GM21786 (cell line): ENCODE measurements around the gene TRABD2B.

Source experiments
- ATAC-seq: cut with Tn5 transposase; IDR thresholded peaks from one replicate; pipeline ENCODE4 v1.9.1; 2021; ENCODE audit not compliant: unreplicated experiment

TRABD2B gene

DNA sequence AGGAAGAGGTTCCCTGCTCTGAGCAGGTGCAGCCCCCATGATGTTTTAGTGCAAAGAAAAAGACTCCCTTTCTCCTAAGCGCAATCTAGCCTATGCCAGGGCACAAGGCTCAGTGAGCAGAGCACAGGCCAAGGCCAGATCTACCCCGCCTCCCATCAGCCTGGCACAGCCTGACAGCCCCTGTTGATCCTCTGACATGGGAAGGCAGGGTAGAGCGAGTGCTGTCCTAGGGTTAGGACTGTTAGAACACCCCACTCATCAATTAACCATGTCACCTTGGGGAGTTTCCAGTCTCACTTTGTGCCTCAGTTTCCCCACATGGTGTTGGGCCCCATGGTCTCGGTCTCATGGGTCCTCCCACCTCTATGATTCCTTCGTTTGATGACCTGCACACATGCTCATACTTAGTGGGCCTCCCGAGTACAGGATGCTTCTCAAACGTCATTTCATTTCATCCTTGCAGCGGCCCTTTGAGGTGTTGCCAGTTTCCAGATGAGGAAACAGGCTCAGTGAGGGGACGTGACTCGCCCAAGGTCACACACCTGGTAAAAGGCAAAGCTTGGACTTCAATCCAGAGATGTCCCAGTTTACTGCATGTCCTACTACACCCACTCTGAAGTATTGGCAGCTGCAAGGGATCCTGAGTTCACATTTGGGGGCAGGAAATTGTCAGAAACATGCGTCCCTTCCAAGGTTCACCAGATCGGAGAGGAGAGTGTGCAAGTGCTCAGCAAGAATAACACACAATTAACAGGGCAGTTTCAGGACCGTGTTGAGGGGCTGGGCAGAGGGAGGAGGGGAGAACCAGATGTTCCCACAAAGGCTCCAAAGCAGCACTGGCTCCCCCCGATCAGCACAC is 213.3 kb downstream of the TRABD2B start:
- no peak for ATAC-seq

DNA sequence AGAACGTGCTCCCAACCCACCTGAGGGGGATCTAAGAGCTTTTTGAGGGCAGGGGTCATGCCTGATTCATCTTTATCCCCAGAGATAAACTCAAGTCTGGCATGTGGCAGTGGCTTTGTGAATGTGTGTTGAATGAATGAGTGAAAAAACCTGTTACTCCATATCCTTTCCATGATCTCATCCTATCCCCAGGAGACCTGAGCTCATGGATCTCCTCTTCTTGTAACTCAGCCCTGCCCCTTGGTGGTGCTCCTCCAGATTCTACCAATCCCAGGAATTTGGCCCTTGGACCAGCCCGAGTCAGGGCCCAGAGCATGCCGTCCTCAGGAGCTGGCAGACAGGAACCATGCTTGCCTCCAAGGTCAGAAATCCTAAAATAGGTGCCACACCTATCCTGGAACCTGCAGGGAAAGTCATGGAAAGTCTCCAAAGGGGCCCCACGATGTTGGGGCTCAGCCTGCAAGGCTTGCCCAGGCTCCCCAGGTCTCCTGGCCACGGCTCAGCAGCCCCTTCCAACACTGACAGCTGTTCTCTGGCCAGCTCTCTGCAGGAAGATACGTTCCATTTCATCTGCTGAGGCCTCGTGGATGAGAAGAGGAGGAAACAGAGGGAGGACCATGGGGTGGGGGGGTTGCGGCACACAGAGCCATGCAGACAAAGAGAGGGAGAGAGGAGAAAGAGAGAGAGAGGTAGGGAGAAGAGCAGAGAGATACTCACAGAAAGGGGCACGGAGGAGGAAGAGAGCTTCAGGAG is 214.6 kb downstream of the TRABD2B start:
- ATAC-seq, result no peak

DNA sequence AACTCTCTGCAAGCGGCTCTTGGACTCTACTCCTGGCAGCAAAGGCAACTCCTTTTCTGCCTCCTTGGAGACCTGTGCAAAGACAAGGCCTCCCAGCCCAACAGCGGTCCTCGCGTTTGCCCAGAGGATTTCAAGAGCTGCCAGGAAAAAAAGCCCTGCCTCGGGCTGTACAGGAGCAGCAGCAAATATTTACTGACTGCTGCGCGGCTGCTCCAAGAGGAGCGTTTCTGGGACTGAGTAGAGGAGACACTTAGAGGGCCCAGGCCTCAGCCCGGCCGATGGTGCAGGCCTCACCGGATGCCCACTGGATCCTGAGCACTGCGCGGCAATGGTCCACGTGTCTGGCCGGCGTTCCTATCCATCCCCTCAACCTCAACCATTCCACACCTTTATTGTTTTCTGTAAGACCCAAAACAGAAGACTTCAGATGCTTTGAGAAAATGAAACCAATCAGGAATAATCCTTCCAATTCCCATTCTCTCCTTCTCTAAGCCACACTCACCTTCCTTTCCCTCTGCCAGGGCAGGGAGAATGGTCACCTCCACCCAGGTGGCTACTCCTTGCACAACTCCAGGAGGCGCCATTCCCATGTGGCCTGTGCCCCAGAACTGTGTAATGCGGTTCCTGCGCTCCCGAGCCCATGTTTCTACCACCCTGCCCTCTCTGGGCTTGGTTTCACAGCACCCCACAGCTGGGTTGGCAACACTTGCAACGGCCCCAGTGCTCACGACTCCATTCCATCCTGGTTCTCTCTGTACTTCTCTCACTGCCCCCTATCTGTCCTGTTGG is 215.8 kb downstream of the TRABD2B start:
- ATAC-seq, result no peak

DNA sequence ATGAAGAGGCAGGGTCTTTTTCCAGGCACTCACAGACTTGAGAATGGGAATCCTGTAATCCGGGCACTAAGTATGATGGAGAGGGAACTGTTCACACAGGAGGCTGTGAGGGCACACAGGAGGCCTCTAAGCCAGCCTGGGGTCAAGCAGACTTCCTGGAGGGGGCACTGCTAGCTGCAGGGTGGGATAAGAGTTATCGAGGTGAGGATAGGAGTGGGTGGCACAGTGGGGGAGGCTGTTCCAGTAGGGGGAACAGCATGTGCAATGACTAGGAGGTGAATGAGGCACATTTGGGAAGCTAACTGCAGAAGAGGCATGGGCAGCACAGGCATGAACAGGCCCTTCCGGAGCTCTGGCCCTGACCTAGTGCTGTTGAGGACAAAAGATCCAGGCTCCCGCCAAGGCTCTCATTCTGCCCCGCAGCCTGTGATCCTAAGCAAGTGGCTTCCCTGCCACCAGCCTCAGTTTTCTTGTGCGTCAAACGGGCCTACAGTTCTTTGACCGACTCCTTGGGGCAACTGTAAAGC is 216.7 kb downstream of the TRABD2B start:
- no peak for ATAC-seq

DNA sequence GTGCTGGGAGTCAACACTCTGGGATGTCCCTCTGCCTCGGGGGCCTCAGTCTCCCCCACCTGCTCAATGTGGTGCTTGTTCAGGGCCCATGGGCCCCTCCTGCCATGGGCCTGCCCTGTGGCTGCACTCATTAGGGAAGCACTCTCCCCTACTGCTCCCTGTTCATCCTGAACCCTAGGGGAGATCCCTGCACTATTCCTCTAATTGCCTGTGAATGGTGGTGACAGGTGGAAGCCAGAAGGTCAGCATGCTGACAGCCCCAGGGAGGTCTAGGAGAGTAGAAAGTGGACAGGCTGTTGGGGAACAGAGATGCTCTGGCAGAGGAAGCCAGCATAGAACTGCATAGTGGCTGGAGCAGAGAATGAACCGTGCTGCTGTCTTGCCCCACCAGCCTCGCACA is 217.6 kb downstream of the TRABD2B start:
- ATAC-seq, result no peak

DNA sequence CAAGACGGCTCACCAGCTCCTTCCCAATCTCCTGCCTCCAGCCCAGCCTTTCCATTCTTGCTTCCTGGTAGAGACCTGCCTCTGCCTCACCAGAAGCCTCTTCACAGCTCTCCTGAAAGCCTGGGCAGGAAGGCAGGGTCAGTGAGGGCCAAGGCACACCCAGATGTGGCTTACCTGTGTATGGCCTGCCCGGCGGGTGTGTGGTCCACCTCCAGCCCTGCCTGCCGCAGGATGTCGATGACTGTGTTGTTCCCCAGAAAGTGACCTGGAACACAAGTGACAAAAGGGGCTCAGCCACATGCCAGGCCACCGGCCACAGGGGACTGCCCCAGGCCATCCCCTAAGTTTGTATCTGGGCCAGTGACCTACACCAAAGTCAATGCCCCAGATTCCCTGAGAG is 218.9 kb downstream of the TRABD2B start:
- ATAC-seq, result no peak

DNA sequence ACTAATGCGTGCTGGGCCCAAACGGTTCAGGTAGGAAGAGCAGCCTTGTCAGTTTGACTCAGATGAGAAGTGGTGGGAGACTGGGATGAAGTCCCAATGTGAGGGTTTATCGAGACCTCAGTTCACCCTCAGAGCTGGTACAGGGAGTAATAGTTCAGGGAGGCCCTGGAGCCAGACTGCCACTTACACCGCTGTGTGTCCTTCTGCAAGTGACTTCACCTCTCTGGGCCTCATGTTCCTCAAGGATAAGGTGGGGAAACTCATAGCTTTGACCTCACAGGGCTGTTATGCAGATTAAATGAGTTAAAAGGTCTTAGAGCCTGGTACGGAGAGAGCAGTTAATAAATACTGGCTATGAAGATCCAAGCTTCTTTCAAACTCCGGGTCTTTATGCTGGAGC is 219.9 kb downstream of the TRABD2B start:
- no peak for ATAC-seq

DNA sequence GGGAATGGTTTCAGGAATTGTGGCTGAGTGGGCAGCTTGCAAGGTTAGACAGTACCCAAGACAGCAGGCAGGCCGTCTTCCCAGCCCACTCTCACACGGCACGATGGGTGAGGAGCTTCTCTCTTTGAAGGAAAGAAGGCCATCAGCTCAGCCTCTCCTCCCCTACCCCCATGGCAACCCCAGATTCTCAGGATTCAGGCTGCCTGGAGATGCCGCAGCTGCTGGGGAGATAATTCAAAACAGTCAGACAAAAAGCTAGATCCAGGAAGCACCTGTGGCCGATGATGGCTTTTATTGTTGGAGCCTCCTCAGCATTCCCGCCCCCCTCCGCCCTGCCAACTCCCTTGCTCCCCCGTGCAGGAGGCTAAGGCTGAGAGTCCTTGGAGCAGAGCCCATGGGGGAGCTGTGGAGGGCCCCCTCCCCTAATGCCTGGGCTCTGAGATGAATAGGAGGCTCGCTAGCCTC is 220.5 kb downstream of the TRABD2B start:
- no peak for ATAC-seq

DNA sequence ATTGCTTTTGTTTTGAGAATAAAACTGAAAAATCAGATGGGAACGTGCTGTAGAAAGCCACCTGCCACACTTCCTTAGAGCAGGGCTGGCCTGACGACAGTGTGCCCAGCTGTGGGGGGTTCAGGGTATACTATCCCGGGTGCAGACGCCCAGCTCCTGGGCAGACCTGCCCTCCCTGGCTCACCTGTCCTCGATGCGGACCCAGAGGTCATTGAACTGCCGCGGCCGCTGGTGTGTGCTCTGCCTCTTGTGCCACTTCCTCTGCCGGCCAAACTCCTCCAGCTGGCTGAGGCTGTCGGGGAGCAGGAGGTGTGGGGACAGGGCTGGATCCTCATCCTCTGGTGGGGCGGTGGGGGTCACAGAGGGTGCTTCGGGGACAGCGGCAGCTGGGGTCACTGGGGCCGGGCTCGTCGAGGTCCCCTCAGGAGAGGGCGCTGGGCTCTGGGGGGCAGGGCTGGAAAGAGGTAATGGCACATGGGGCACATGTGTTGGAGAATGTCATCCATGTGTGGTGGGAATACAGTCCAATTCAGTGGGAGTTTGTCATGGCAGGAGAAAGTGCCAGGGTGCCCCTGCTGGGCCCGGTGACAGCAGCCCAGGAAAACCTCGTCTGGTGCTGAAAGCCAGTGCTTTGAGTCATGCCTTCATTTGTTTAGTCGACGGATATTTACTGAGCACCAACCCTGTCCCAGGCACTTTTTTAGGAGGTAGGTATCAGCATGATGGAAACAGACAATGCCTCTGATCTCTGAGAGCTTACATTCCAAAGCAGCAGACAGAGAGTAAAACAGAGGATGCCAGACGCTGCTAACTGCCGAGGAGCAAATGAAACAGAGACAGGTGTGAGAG is 222.0 kb downstream of the TRABD2B start:
- no peak for ATAC-seq

DNA sequence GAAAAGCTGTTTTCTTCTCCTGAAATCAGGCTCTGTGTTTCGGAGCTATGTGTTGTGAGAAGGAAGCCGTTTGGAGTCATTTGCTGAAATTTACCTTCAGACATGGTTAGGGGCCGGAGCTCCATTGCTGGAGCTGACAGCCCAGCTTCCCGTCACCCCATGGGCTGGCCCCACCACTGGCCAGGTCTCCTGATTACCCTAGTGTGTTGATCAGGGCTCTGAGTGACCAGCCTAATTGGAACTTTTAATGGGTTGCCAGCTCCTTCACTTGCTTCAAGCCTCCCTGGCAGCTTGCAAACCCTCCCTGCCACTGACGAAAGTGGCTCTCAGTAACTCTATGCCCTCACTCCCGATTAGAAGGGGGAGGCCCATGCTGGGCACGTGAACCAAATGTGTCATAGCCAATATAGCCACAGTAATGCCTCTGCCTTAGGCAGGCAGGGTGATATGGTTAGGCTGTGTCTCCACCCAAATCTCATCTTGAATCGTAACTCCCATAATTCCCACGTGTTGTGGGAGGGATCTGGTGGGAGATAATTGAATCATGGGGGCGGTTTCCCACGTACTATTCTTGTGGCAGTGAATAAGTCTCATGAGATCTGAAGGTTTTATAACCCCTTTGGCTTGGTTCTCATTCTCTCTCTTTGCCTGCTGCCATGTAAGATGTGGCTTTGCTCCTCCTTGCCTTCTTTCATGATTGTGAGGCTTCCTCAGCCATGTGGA is 224.1 kb downstream of the TRABD2B start:
- ATAC-seq, result no peak

DNA sequence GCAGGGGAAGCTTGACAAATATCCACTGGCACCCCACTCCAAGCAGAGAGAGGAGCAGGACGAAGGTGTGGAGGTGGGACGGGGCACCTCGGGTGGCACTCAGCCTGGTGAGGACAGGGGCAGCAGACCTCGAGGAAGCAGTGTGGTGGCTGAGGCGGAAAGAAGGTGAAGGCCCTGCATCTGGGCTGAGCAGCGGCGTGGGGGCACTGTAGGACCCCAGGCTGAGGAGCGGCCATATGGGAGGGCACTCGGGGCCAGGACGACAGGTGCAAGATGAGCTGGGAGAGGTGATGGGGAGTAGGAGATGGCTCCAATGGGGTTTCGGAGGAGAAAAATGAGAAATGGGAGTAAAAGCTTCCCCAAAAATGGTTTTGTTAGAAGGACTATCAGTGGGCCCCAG is 224.9 kb downstream of the TRABD2B start:
- ATAC-seq, result no peak

DNA sequence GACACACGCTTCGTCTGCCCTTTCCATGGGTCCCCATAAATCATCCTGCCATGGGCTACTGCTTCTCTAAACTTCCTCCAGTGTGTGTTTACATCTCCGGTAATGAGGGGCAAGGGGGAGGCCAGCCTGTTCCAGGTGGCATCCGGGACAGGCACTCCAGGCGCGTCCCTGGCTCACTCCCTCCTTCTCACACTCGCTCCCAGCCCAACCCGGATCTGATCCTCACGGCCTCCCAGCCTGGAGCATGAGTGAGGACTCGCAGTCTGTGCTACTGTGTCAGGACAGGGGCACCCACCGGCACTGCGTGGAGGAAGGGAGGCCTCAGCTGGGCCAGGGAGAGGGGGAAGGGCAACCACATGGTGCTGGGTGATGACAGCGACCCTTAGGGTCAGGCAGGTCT is 225.4 kb downstream of the TRABD2B start:
- no peak for ATAC-seq

DNA sequence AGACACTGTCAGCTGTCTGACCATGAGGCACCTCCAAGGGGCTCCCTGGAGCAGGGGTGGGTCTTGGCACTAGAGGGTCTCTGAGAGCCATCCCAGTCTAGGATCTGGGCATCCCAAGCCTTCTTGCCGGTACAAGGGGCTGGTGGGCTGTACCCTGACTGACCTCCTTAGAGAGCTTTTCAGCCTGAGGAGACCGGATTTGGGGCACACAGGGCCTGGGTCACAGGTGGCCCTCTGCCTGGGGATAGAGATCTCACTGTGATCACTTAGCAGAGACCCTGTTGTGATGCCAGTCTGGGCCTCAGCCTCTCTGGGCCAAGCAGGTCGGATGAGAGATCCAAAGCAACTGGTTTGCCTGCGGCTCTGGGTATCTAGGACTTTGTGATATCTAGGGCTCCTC is 227.2 kb downstream of the TRABD2B start:
- ATAC-seq, result no peak

DNA sequence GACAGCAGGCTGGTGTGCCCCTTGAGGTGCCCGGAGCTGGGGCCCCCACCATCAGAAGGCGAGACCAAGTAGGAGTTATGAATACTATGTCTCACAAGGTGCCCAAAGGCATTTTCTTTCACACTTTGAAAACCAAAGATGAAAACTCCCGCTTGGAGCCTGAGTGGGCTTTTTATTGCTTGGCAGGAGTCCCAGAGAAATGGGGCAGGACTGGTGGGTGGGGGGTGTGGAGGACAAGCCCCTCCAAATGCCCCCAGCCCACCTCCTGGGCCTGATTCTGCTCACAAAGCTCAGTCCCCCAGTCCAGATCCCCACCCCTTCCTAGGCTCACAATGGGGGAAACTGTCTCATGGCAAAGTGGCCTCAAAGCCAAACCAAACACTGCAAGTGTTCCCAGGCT is 227.9 kb downstream of the TRABD2B start:
- no peak for ATAC-seq

DNA sequence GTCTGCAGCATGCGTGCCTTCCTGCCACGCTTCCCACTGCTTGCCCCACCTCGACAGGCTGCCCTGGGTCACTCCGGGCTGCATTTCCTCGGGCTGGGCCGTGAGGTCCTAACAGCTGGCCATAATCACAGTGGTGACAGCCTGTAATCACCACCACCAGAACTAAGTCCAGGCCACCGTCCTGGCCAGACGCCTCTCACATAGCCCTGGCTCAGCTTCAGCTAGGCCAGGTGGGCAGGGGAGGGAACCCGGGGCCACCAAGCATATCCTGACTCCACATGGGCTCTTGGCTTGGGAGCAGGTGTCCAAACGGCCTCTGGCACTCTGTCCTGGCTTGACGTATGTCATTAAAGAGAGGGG is 229.5 kb downstream of the TRABD2B start:
- no peak for ATAC-seq

DNA sequence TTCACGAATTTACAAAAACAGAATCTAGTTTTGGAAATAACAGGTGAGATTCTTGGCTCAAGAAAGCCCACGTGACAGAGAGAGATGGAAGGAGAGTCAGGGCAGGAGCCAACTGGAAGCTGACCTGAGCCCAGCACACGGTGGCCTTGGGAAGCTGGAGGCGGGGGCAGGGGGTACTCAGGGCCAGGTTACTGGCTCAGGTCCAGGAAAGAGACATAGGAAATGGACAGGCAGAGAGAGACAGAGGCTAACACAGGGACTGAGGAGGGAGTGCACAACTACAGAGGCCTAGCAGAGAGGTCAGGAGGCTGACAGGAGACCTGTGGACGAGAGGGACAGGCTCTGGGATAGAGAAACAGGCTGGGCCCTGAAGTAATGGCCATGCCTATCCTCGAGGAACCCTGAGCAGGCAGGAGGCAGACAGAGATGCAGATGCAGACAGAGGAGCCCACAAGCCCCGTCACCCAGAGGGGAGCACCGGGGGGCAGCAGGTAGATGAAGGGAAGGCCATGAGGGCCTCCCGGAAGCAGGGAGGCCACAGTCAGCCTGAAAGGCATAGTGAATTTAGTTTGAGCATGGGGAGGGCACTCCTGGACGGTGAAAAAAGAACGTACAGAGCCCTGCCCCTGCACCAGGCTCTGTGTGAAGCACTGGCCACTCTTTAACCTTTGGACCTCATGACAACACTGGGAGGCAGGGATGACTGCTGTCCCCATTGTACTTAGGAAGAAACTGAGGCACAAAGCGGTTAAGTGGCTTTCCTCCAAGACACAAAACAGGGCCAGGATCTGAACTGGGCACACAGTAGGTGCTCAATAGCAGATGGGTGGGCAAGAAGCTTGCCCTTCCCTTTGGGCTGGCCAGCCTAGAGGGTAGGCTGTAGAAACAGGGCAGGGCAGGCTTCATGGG is 230.1 kb downstream of the TRABD2B start:
- no peak for ATAC-seq

DNA sequence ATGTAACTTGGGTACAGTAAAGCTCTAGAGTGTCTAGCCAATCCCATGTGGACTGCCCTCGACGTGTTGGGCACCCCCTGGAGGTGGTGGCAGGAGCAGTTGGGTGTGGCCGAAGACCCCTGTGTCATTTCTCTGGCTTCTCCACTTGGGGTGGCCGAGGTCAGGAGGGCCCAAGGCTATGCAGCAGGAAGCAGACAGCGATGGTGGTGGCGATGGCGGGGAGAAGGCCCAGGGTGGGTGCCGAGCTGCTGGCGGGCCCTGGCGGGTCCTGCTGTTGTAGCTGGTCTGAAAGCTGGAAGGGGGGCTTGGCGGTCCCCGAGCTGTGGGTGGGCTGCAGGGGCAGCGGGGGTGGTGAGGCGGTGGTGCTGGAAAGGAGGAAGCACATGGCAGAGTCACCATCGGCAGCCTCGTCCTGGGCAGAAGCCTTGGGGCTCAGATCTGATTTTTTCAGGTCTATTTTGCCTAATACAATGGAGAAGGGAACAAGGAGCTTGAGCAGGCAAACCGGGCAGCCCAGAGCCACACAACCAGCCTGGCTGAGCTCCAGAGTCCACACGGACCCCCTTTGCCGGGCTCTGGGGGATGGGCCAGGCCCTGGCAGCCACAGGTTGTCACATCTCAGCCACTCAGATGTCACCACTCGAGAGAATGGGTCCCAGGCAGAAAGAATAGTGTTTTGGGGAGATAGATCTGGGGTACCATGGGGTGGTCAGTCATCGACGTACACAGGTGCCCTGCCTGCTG is 231.3 kb downstream of the TRABD2B start:
- ATAC-seq, result no peak

DNA sequence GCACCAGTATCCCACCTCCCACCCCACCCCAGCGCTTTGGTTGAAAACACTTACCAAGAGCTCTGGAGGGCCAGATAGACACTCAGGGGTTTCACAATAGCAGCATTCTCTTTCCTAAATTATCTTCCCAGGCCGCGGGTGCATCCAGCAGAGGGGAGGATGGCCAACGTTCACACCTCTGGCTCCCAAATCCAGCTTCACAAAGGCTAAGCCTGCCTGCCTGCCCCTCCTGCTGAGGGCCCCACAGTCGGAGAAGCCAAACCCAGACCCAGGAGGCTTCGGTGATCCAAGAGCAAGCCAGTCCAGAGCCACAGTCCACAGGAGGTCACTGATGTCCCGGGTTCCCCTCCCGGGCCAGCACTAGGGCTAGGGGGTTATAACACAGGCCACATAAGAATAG is 231.9 kb downstream of the TRABD2B start:
- no peak for ATAC-seq
